Measurements from ENCODE around the gene FAM200A. TPM values are rescaled to one million over a fixed set of nuclear protein-coding genes. Genes with fewer than 3 reads are reported as not detected.

The FAM200A gene
- total and polyA plus RNA-seq, 2 of the 13 experiments (the other 11 are each of a cell fraction or from before 2014, with no cell fraction given) = 4.7 to 6.3 TPM

DNA sequence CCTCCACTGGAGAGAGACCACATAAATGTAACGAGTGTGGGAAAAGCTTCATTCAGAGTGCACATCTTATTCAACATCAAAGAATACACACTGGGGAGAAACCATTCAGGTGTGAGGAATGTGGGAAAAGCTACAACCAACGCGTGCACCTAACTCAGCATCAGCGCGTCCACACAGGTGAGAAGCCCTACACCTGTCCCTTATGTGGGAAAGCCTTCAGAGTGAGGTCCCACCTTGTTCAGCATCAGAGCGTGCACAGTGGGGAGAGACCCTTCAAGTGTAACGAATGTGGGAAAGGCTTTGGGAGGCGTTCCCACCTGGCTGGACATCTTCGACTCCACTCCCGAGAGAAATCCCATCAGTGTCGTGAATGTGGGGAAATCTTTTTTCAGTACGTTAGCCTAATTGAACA lies 20.6 kb downstream of the FAM200A start:
- Histone ChIP-seq H3K36me3 (replicated peaks in 1 of 2; ENCODE audit: control insufficient read depth in 1 of 2, insufficient read depth in 2 of 2, low read length in 2 of 2) (peaks cover 8 to 47% of the 10 kb centered on the region in 2 experiments; a peak in 4 of 5 replicates), H4K20me1 (ENCODE audit: insufficient read depth, low read length) (no peaks in the 10 kb centered on the region), H3K79me2 (ENCODE audit: insufficient read depth, low read length) (no peaks in the 10 kb centered on the region), H2AFZ (ENCODE audit: low read length) (no peak overlapping the region), H3K9me3 (ENCODE audit: low read length) (no peaks in the 10 kb centered on the region), H3K27ac (ENCODE audit: extremely low read length, insufficient read depth, low read length) (no peak overlapping the region), H3K4me1 (ENCODE audit: insufficient read depth, low read length) (no peaks in the 10 kb centered on the region), H3K4me3 (replicated peaks in 1 of 3; ENCODE audit: insufficient read depth in 1 of 3, low read depth in 2 of 3, low read length in 3 of 3) (no peak overlapping the region), H3K27me3 (ENCODE audit: control insufficient read depth in 1 of 2, insufficient read depth in 2 of 2, low read length in 2 of 2) (no peaks in the 10 kb centered on the region), H3K9ac (ENCODE audit: insufficient read depth, low read depth, low read length) (no peak overlapping the region), H3K4me2 (ENCODE audit: low read depth, low read length) (no peak overlapping the region)
- intact Hi-C loops (cut with micrococcal nuclease; ENCODE audit: unreplicated experiment) (no loop called here), in situ Hi-C loops (cut with HindIII; ENCODE audit: extremely low pct_ligation_motif_present, low pct_unique_long_range_greater_than_20kb) (no loop called here)
- ATAC-seq (no peak), FAIRE-seq (no peak), DNase-seq (ENCODE audit: low spot score) (no peak)
- ChIA-PET POLR2A (interaction anchor here (1.5 kb wide), 1 partner anchor 26 kb away, joined by 3 read pairs; the partner anchor contains the start of gene ZKSCAN5), CTCF (ENCODE audit: low intra/inter-chr PET ratio, low total read pairs) (no interaction called here)
- no peak for TF ChIP-seq ZFYVE20 (CRISPR knock-in tag; IDR thresholded peaks at IDR 0.05; ENCODE audit: borderline replicate concordance, low read depth)
- TF ChIP-seq HMGA1 (CRISPR knock-in tag; conservative IDR thresholded peaks at IDR 0.05) = no peak
- TF ChIP-seq ZNF138 (CRISPR knock-in tag; IDR thresholded peaks at IDR 0.05; ENCODE audit: low read depth) = no peak
- no peak for TF ChIP-seq HDAC6 (IDR thresholded peaks at IDR 0.05; ENCODE audit: low read depth, low read length)
- no peak for TF ChIP-seq FOSL2 (CRISPR knock-in tag; IDR thresholded peaks at IDR 0.05)
- TF ChIP-seq HMG20A (CRISPR knock-in tag; IDR thresholded peaks at IDR 0.05; ENCODE audit: borderline replicate concordance) = no peak
- TF ChIP-seq TBP (CRISPR knock-in tag; IDR thresholded peaks at IDR 0.05) = no peak
- TF ChIP-seq, protein P1, sequence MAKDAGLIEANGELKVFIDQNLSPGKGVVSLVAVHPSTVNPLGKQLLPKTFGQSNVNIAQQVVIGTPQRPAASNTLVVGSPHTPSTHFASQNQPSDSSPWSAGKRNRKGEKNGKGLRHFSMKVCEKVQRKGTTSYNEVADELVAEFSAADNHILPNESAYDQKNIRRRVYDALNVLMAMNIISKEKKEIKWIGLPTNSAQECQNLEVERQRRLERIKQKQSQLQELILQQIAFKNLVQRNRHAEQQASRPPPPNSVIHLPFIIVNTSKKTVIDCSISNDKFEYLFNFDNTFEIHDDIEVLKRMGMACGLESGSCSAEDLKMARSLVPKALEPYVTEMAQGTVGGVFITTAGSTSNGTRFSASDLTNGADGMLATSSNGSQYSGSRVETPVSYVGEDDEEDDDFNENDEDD (CRISPR knock-in tag; IDR thresholded peaks at IDR 0.05; ENCODE audit: borderline replicate concordance) = no peak
- TF ChIP-seq, protein P2, sequence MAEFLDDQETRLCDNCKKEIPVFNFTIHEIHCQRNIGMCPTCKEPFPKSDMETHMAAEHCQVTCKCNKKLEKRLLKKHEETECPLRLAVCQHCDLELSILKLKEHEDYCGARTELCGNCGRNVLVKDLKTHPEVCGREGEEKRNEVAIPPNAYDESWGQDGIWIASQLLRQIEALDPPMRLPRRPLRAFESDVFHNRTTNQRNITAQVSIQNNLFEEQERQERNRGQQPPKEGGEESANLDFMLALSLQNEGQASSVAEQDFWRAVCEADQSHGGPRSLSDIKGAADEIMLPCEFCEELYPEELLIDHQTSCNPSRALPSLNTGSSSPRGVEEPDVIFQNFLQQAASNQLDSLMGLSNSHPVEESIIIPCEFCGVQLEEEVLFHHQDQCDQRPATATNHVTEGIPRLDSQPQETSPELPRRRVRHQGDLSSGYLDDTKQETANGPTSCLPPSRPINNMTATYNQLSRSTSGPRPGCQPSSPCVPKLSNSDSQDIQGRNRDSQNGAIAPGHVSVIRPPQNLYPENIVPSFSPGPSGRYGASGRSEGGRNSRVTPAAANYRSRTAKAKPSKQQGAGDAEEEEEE (CRISPR knock-in tag; IDR thresholded peaks at IDR 0.05; ENCODE audit: borderline replicate concordance) = no peak
- no peak for TF ChIP-seq ERF (CRISPR knock-in tag; IDR thresholded peaks at IDR 0.05)
- TF ChIP-seq, protein P3, sequence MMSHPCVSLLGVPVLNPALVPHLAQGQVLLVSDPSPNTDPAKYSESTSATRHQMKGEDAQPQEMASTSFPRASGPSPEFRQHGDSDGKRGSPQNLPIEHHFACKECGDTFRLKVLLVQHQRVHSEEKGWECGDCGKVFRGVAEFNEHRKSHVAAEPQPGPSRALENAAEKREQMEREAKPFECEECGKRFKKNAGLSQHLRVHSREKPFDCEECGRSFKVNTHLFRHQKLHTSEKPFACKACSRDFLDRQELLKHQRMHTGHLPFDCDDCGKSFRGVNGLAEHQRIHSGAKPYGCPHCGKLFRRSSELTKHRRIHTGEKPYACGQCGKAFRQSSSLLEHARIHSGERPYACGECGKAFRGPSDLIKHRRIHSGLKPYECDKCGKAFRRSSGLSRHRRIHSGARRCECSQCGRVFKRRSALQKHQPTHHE (CRISPR knock-in tag; IDR thresholded peaks at IDR 0.05; ENCODE audit: borderline replicate concordance) = no peak
- over 99% methylated on average over 12 of the region's 12 CpGs for WGBS (ENCODE audit: low lambda C conversion rate)
- BruUV-seq (replicated peaks) = no TSS peak

Measured in HepG2 (cell line).